OCI-LY7 (cell line): ENCODE data around the gene IER3.

ENCODE experiments used
- CTCF ChIP-seq: fragments of 200-600 bp; sonication (generic); conservative IDR thresholded peaks from 2 replicates; pipeline ENCODE4 v1.5.1; 2014; ENCODE audit warnings: mild to moderate bottlenecking, antibody characterized with exemption, low read length, moderate library complexity, mixed read lengths
- EZH2phosphoT487 ChIP-seq: fragments of 200-600 bp; sonication (generic); IDR thresholded peaks from 2 replicates; pipeline ENCODE4 v1.6.1; 2018; ENCODE audit warnings: low read depth, borderline replicate concordance, mild to moderate bottlenecking, mixed run types, antibody characterized with exemption, low read length, moderate library complexity, mixed read lengths

- TF ChIP-seq CTCF, result no peak
- TF ChIP-seq EZH2phosphoT487, result no peak
Measured at GRCh38 chr6:30709101-30709868, 35.1 kb downstream of the IER3 start.
